HL-60 (cell line): ENCODE measurements around the gene CDC42BPA.
"Not testable (repeated sequence)": the region's sequence is repeated elsewhere in the genome, so short reads cannot be mapped to it uniquely, and the experiment has no call there.

ENCODE experiments used
- DNase-seq, 2 experiments: peaks; one replicate each; pipeline ENCODE4 v3.0.0-alpha.2; 2010 to 2020; ENCODE audit warnings: low read depth in 1 of 2, low spot score in 1 of 2
- H3K27ac ChIP-seq: fragments of 250-450 bp; sonication (Bioruptor Pico); replicated peaks from 2 replicates; pipeline ENCODE4 v1.5.1; 2020; ENCODE audit warnings: mild to moderate bottlenecking, moderate library complexity
- H3K27me3 ChIP-seq: fragments of 250-450 bp; sonication (Bioruptor Pico); 2 replicates; pipeline ENCODE4 v1.5.1; 2021; ENCODE audit warnings: mild to moderate bottlenecking, moderate library complexity; ENCODE audit not compliant: insufficient read depth, poor library complexity, severe bottlenecking
- H3K4me3 ChIP-seq: replicated peaks from 2 replicates; pipeline ENCODE4 v1.5.1; 2011; ENCODE audit warnings: mild to moderate bottlenecking, control low read depth, low read length; ENCODE audit not compliant: insufficient read depth
- GABPA ChIP-seq: IDR thresholded peaks from 2 replicates; pipeline ENCODE4 v1.6.1; 2012; ENCODE audit warnings: low read depth
- POLR2AphosphoS5 ChIP-seq: IDR thresholded peaks from 2 replicates; pipeline ENCODE4 v1.6.1; 2012; ENCODE audit warnings: low read depth
- SPI1 ChIP-seq: IDR thresholded peaks from 2 replicates; pipeline ENCODE4 v1.6.1; 2012; ENCODE audit warnings: low read depth, mild to moderate bottlenecking, borderline replicate concordance
- TF ChIP-seq, protein P1 (sequence below): IDR thresholded peaks from 2 replicates; pipeline ENCODE4 v1.6.1; 2012; ENCODE audit warnings: low read depth; ENCODE audit not compliant: insufficient replicate concordance
- TF ChIP-seq, protein P2 (sequence below): IDR thresholded peaks from one replicate; pipeline ENCODE4 v1.5.1; 2011; ENCODE audit warnings: low read length, control low read depth, inconsistent platforms; ENCODE audit not compliant: insufficient read depth

The CDC42BPA gene

DNA sequence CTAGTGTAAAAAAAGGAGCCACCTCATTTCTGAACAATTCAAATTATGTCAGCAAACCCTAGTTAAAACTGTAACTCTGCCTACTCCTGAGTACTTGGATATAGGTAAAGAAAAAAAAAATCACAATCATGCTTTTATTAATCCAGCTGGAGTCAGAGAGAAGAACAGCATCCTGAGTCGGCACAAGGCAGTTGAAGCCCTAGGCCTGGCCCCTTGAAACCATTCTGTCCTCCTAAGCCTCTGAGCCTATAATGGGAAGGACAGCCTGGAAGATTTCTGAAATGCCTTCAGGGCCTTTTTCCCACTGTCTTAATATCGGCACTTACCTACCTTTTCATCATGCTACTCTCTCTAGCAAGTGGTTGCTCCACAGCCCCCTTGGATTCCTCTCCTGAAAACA is 32.5 kb downstream of the CDC42BPA start:
- no peak for TF ChIP-seq POLR2AphosphoS5
- TF ChIP-seq, protein P1, sequence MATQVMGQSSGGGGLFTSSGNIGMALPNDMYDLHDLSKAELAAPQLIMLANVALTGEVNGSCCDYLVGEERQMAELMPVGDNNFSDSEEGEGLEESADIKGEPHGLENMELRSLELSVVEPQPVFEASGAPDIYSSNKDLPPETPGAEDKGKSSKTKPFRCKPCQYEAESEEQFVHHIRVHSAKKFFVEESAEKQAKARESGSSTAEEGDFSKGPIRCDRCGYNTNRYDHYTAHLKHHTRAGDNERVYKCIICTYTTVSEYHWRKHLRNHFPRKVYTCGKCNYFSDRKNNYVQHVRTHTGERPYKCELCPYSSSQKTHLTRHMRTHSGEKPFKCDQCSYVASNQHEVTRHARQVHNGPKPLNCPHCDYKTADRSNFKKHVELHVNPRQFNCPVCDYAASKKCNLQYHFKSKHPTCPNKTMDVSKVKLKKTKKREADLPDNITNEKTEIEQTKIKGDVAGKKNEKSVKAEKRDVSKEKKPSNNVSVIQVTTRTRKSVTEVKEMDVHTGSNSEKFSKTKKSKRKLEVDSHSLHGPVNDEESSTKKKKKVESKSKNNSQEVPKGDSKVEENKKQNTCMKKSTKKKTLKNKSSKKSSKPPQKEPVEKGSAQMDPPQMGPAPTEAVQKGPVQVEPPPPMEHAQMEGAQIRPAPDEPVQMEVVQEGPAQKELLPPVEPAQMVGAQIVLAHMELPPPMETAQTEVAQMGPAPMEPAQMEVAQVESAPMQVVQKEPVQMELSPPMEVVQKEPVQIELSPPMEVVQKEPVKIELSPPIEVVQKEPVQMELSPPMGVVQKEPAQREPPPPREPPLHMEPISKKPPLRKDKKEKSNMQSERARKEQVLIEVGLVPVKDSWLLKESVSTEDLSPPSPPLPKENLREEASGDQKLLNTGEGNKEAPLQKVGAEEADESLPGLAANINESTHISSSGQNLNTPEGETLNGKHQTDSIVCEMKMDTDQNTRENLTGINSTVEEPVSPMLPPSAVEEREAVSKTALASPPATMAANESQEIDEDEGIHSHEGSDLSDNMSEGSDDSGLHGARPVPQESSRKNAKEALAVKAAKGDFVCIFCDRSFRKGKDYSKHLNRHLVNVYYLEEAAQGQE: no peak
- TF ChIP-seq SPI1: no peak
- TF ChIP-seq, protein P2, sequence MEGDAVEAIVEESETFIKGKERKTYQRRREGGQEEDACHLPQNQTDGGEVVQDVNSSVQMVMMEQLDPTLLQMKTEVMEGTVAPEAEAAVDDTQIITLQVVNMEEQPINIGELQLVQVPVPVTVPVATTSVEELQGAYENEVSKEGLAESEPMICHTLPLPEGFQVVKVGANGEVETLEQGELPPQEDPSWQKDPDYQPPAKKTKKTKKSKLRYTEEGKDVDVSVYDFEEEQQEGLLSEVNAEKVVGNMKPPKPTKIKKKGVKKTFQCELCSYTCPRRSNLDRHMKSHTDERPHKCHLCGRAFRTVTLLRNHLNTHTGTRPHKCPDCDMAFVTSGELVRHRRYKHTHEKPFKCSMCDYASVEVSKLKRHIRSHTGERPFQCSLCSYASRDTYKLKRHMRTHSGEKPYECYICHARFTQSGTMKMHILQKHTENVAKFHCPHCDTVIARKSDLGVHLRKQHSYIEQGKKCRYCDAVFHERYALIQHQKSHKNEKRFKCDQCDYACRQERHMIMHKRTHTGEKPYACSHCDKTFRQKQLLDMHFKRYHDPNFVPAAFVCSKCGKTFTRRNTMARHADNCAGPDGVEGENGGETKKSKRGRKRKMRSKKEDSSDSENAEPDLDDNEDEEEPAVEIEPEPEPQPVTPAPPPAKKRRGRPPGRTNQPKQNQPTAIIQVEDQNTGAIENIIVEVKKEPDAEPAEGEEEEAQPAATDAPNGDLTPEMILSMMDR: no peak
- no peak for TF ChIP-seq GABPA
- H3K27ac ChIP-seq: no peak overlapping the region
- H3K4me3 ChIP-seq: no peak overlapping the region
- H3K27me3 ChIP-seq: no peaks in the 10 kb centered on the region
- no peak for DNase-seq

DNA sequence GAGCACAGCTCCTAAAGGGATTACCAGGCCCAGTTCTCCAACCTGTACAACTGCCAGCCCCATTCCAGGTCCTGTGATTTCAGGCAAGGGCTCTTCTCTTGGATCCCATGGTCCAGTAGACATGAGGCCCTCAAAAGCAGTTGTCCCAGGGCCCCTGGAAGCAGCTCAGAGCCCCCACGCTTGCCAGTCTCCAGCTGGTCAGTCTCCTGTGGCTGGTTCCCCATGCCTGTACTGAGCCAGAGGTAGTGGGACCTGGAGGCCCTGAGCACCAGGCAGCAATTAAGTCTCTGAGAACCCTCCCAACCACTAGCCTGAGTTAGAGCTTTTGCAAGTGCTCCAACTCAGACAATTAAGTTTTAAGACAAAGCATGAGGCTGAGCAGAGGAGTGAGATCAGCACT is 36.9 kb downstream of the CDC42BPA start:
- Histone ChIP-seq H3K4me3 (no peak overlapping the region), H3K27me3 (no peaks in the 10 kb centered on the region), H3K27ac (no peak overlapping the region)
- DNase-seq: no peak
- TF ChIP-seq, protein P1: no peak
- TF ChIP-seq POLR2AphosphoS5 (no peak), SPI1 (no peak), GABPA (no peak)
- TF ChIP-seq, protein P2: no peak

DNA sequence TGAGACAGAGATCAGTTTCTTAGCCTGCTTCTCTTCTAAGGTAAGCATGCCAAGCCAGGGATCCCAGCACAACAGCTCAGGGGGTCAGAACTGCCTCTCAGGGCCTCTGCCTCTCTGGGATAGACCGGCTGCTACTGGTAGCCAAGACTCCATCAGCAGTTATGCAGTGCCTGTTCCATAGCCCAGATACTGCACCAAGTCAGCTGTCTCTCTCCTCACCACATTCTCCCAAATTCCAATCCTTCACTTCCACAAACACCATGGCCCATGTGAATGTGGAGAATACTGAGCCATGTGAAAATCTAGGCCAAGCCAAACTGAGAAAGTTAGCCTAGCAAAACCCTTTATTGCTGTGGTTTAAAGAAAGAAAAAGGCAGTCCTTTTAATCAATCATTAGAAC is 37.5 kb downstream of the CDC42BPA start:
- H3K27ac ChIP-seq: no peak overlapping the region
- DNase-seq: no peak
- no peak overlapping the region for H3K4me3 ChIP-seq
- no peak for TF ChIP-seq GABPA
- TF ChIP-seq, protein P1: no peak
- TF ChIP-seq POLR2AphosphoS5: no peak
- TF ChIP-seq, protein P2: no peak
- TF ChIP-seq SPI1: no peak
- no peaks in the 10 kb centered on the region for H3K27me3 ChIP-seq

DNA sequence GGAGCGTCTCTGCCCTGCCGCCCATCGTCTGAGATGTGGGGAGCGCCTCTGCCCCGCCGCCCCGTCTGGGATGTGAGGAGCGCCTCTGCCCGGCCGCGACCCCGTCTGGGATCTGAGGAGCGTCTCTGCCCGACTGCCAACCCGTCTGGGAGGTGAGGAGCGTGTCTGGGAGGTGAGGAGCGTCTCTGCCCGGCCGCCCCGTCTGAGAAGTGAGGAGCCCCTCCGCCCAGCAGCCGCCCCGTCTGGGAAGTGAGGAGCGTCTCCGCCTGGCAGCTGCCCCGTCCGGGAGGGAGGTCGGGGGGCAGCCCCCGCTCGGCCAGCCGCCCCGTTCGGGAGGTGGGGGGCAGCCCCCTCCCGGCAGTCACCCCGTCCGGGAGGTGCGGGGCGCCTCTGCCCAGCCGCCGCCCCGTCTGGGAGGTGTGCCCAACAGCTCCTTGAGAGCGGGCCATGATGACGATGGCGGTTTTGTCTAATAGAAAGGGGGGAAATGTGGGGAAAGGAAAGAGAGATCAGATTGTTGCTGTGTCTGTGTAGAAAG is 42.1 kb downstream of the CDC42BPA start:
- not testable (repeated sequence) for H3K4me3 ChIP-seq, H3K27ac ChIP-seq, H3K27me3 ChIP-seq, DNase-seq
